IMR-90 (cell line): ENCODE data around the gene XKRX. TPM values are rescaled to one million over a fixed set of nuclear protein-coding genes. Genes with fewer than 3 reads are reported as not detected.

Experiments
- ATAC-seq: fragments of 200-7000 bp; cut with Tn5 transposase; 2 replicates; pipeline ENCODE4 v1.9.1; 2020; ENCODE audit warnings: low read depth, mild to moderate bottlenecking, moderate library complexity
- BruUV-seq: library from RNA; stranded (reverse); fragments of 400-500 nt; replicated peaks from 2 replicates; lab custom pipeline; 2021; lab: Mats Ljungman, UMichigan
- CTCF ChIA-PET: fragments of 300-600 bp; formaldehyde crosslinking; extraction: SDS; loops from one replicate; lab custom pipeline; 2021; ENCODE audit warnings: antibody characterized with exemption; lab: Yijun Ruan, JAX
- POLR2A ChIA-PET: fragments of 300-600 bp; sonication (Branson Sonifier 250); formaldehyde crosslinking; loops from one replicate; lab custom pipeline; 2022; ENCODE audit warnings: antibody characterized with exemption; ENCODE audit not compliant: unreplicated experiment; lab: Charles Lee
- DNase-seq: peaks from one replicate; pipeline ENCODE4 v3.0.0; 2013
- H2AFZ ChIP-seq: replicated peaks from 2 replicates; pipeline ENCODE3; 2013; ENCODE audit warnings: low read length, mild to moderate bottlenecking; ENCODE audit not compliant: poor library complexity
- H2AK5ac ChIP-seq: 2 replicates; pipeline ENCODE4 v1.6.1; 2013; ENCODE audit warnings: low read depth, low read length, inconsistent platforms
- H2AK9ac ChIP-seq: replicated peaks from 2 replicates; pipeline ENCODE3; 2013; ENCODE audit warnings: mild to moderate bottlenecking, low read depth, low read length, moderate library complexity; ENCODE audit not compliant: poor library complexity
- H2BK120ac ChIP-seq: 2 replicates; pipeline ENCODE4 v1.6.1; 2013; ENCODE audit warnings: low read depth, low read length, inconsistent platforms
- H2BK15ac ChIP-seq: 3 replicates; pipeline ENCODE4 v1.6.1; 2013; ENCODE audit warnings: low read depth, low read length, inconsistent platforms
- H2BK20ac ChIP-seq: 2 replicates; pipeline ENCODE4 v1.6.1; 2013; ENCODE audit warnings: low read depth, mild to moderate bottlenecking, inconsistent platforms, low read length, moderate library complexity
- H2BK5ac ChIP-seq: 2 replicates; pipeline ENCODE4 v1.6.1; 2013; ENCODE audit warnings: mild to moderate bottlenecking, low read depth, low read length, inconsistent platforms; ENCODE audit not compliant: poor library complexity, severe bottlenecking
- H3K14ac ChIP-seq: replicated peaks from 2 replicates; pipeline ENCODE4 v1.6.1; 2013; ENCODE audit warnings: low read depth, low read length, inconsistent platforms
- H3K18ac ChIP-seq: 2 replicates; pipeline ENCODE4 v1.6.1; 2013; ENCODE audit warnings: low read depth, low read length, control low read depth
- H3K23ac ChIP-seq: 2 replicates; pipeline ENCODE4 v1.6.1; 2013; ENCODE audit warnings: low read depth, low read length, inconsistent platforms
- H3K27ac ChIP-seq: 2 replicates; pipeline ENCODE4 v1.5.1; 2013; ENCODE audit warnings: mild to moderate bottlenecking, control low read depth, low read length; ENCODE audit not compliant: insufficient read depth
- H3K27me3 ChIP-seq: 2 replicates; pipeline ENCODE4 v1.6.1; 2013; ENCODE audit warnings: low read length; ENCODE audit not compliant: control insufficient read depth, insufficient read depth
- H3K36me3 ChIP-seq: 2 replicates; pipeline ENCODE4 v1.6.1; 2013; ENCODE audit warnings: low read length, mixed read lengths; ENCODE audit not compliant: control insufficient read depth, insufficient read depth
- H3K4ac ChIP-seq: 2 replicates; pipeline ENCODE4 v1.6.1; 2013; ENCODE audit warnings: low read depth, low read length, inconsistent platforms
- H3K4me1 ChIP-seq: 2 replicates; pipeline ENCODE4 v1.6.1; 2013; ENCODE audit warnings: low read length, mixed read lengths; ENCODE audit not compliant: control insufficient read depth, insufficient read depth
- H3K4me2 ChIP-seq: 2 replicates; pipeline ENCODE4 v1.6.1; 2013; ENCODE audit warnings: low read depth, mild to moderate bottlenecking, control low read depth, low read length, moderate library complexity
- H3K4me3 ChIP-seq: 2 replicates; pipeline ENCODE4 v1.5.1; 2013; ENCODE audit warnings: low read depth, mild to moderate bottlenecking, control low read depth, low read length, moderate library complexity; ENCODE audit not compliant: insufficient read depth
- H3K56ac ChIP-seq: 2 replicates; pipeline ENCODE4 v1.6.1; 2013; ENCODE audit warnings: low read length, inconsistent platforms; ENCODE audit not compliant: insufficient read depth; ENCODE audit errors: extremely low read depth
- H3K79me1 ChIP-seq, 2 experiments: 2 replicates each; pipeline ENCODE4 v1.6.1; 2013; ENCODE audit warnings: low read length in 2 of 2, inconsistent platforms in 1 of 2, low read depth in 1 of 2
- H3K9ac ChIP-seq: 2 replicates; pipeline ENCODE4 v1.6.1; 2013; ENCODE audit warnings: low read depth, low read length, control low read depth
- H3K9me1 ChIP-seq: 2 replicates; pipeline ENCODE4 v1.6.1; 2013; ENCODE audit warnings: low read length, inconsistent platforms; ENCODE audit not compliant: insufficient read depth
- H3K9me3 ChIP-seq: 2 replicates; pipeline ENCODE4 v1.6.1; 2013; ENCODE audit warnings: low read length; ENCODE audit not compliant: control insufficient read depth, insufficient read depth
- H4K20me1 ChIP-seq: 2 replicates; pipeline ENCODE4 v1.6.1; 2013; ENCODE audit warnings: low read length, inconsistent platforms; ENCODE audit not compliant: insufficient read depth
- H4K5ac ChIP-seq: 2 replicates; pipeline ENCODE4 v1.6.1; 2013; ENCODE audit warnings: mild to moderate bottlenecking, low read depth, low read length, control low read depth
- H4K8ac ChIP-seq, 2 experiments: 2 replicates each; pipeline ENCODE4 v1.6.1; 2013; ENCODE audit warnings: low read depth in 2 of 2, low read length in 2 of 2, control low read depth in 1 of 2, inconsistent platforms in 1 of 2
- H4K91ac ChIP-seq: 2 replicates; pipeline ENCODE4 v1.6.1; 2013; ENCODE audit warnings: low read depth, low read length, inconsistent platforms; ENCODE audit not compliant: insufficient read depth
- CEBPB ChIP-seq: IDR thresholded peaks from 2 replicates; pipeline ENCODE4 v1.6.1; 2012; ENCODE audit warnings: low read depth, low read length, improper control_type of control experiment
- SMC3 ChIP-seq: fragments of 150-350 bp; IDR thresholded peaks from 2 replicates; pipeline ENCODE4 v1.6.1; 2016; ENCODE audit warnings: low read depth, mild to moderate bottlenecking, antibody characterized with exemption, low read length, moderate library complexity
- WGBS, 2 experiments: methylation state at CpG; one replicate each; pipeline versions ENCODE4 v1.1.5 to v1.1.7; 2013; ENCODE audit warnings: missing lambda C conversion rate in 2 of 2; ENCODE audit not compliant: insufficient read length in 1 of 2; ENCODE audit errors: extremely low coverage in 2 of 2; 5-methylcytosine and 5-hydroxymethylcytosine counted together
- dilution Hi-C: fragments of 300-500 bp; cut with HindIII; formaldehyde crosslinking; loops from one replicate; pipeline ENCODE4 v1.14.3; 2018; ENCODE audit warnings: low sequenced_read_pairs; ENCODE audit not compliant: unreplicated experiment
- in situ Hi-C: fragments of 300-500 bp; cut with MboI; formaldehyde crosslinking; loops from 3 replicates; pipeline ENCODE4 v1.14.3; 2019; ENCODE audit warnings: low sequenced_read_pairs, inconsistent platforms, mixed read lengths
- intact Hi-C: fragments of 100-400 bp; cut with micrococcal nuclease; formaldehyde crosslinking; loops from 2 replicates; pipeline ENCODE4 v1.10.0; 2022
- polyA plus RNA-seq, 3 experiments: library from polyadenylated mRNA; depleted of rRNA; stranded (reverse); fragments of >200 nt; gene quantifications; 2 replicates each; pipeline ENCODE4 v1.2.3, GENCODE V29; 2012; ENCODE audit warnings: low replicate concordance in 1 of 3
- total RNA-seq: library from RNA; depleted of rRNA; stranded (reverse); fragments of >200 nt; gene quantifications from 2 replicates; pipeline ENCODE4 v1.2.3, GENCODE V29; 2012

XKRX gene
- total and polyA plus RNA-seq, 2 of the 4 experiments (the other 2 are of a cell fraction) = 0.39 to 0.90 TPM

DNA sequence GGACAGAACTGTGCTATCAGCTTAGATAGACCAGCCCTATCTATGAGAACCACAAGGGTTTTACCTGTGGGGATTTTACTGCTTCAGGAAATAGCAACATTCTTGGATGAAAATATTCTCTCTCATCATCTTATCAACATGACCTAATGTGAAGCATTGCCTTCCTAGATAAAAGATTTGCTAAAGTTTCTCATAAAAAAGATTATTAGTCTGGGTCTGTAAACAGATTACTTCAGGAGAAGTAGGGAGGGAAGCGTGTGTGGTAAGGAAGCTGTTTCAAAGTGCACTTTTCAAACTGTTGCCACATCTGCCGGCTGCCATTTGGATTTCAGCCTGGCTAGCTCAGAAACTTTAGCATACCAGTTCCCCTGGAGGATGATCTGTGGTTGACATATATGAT, 54.4 kb downstream of the XKRX start, which contains the start of gene NOX1:
Gene NOX1 (minus strand): TSS at position 35 of the 400 bp plus-strand sequence. CDS start 220 bp downstream, outside the sequence.
- dilution Hi-C loops = no loop called here
- Histone ChIP-seq H3K4me1 (peaks cover 2% of the 10 kb centered on the region; the same call in 1 of the 2 replicates), H3K4ac (peak within 1 kb of the TSS; percentile 5; the same call in 1 of the 2 replicates), H4K8ac (no peak within 1 kb of the TSS), H3K9me3 (no peaks in the 10 kb centered on the region), H2BK15ac (no peak within 1 kb of the TSS), H2BK120ac (no peak within 1 kb of the TSS), H2BK5ac (no peak within 1 kb of the TSS), H2AK9ac (no peak within 1 kb of the TSS), H3K36me3 (no peaks in the 10 kb centered on the region), H2AK5ac (no peak within 1 kb of the TSS), H3K14ac (no peak within 1 kb of the TSS), H3K23ac (no peak within 1 kb of the TSS), H2BK20ac (0 out of 2 replicates have a peak within 1 kb of the TSS, but pooled peaks have one; percentile 65), H4K20me1 (no peaks in the 10 kb centered on the region), H3K27ac (no peak within 1 kb of the TSS), H2AFZ (no peak within 1 kb of the TSS), H3K27me3 (peaks cover 2% of the 10 kb centered on the region), H4K5ac (no peak within 1 kb of the TSS), H3K18ac (peak within 1 kb of the TSS; percentile 78; the same call in 1 of the 2 replicates), H4K91ac (no peak within 1 kb of the TSS), H3K9ac (no peak within 1 kb of the TSS), H3K56ac (no peak within 1 kb of the TSS), H3K4me2 (no peak within 1 kb of the TSS), H3K9me1 (peaks cover 3% of the 10 kb centered on the region; the same call in 1 of the 2 replicates), H3K4me3 (no peak within 1 kb of the TSS), H3K79me1 (no peaks in the 10 kb centered on the region)
- ChIA-PET POLR2A (no interaction called here), CTCF (no interaction called here)
- no peak; the same call in 1 of the 2 replicates for ATAC-seq
- WGBS, 2 experiments = no CpG with 5 or more reads among the region's 2 CpGs
- TF ChIP-seq SMC3 (no peak), CEBPB (0 out of 2 replicates have a peak, but pooled peaks have one; percentile 8)
- DNase-seq = peak; percentile 13
- BruUV-seq = no TSS peak
- in situ Hi-C loops = no loop called here
- intact Hi-C loops = no loop called here
